Dedifferentiated amniotic fluid mesenchymal stem cell (primary cell): ENCODE measurements around the gene FSTL4.

Experiments
- DNase-seq: peaks from one replicate; pipeline ENCODE4 v3.0.0-alpha.2; 2016; ENCODE audit errors: extremely low spot score

Gene FSTL4

DNA sequence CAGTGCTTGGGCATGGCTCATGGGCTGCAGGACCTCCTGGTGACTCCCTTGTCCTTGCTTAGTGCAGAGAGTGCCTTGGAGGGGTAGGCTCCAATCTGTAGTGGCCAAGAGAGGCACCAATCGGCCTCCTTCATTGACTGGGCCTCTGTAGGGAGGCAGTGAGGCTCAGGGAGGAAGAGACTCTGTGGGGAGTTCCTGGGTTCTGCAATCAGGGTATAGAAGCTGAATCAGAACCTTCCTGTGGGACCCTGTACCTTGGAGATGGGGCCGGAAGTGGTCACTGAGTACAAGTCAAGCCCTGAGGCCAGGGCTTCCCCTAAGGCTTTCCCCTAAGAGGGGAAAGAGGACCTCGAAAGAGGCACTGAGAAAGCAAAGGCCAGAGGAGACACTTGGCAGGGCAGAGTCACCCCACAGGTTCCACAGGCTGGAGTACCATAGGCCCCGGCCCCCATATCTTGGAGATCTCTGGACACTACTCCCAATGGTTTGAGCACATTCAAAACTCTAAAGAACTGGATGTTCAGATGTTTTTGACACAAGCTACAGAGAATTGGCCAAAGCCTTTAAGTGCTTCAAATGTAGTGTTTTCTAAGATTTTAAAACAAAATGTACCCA, 370.0 kb downstream of the FSTL4 start:
- no peak for DNase-seq

GRCh38 chr5:133241179-133242092, 370.9 kb downstream of the FSTL4 start:
- no peak for DNase-seq

DNA sequence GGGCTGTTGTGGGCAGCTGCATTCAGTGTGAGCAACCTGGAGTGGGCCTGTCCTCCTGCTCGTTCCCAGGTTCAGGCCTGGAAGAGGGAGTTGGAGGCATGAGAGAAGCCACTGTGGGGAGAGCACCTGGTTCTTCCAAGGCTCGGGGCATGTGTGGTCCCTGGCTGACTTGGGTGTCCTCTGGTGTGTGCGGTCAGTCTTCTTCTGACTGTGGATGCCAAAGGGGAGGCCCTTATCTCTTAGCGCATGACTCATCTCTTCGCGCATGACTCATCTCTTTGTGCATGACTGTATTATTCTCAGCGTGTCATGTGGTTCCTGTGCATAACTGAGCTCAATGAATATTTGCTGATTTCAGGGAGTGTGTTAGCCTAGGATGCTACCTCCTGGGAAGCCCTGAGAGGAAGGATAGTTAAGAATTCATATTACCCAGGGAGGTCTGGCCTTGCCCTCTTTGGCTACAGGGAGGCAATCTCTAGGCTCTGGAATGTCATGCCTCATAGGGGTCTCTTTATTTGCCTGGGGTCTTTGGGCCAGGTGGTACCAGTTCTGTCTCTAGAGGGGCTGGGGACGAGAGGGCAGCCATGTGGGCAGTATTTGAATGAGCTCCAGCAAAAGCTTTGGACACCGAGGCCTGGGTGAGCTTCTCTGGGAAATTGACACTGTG, 371.8 kb downstream of the FSTL4 start:
- DNase-seq: peak; percentile 64

DNA sequence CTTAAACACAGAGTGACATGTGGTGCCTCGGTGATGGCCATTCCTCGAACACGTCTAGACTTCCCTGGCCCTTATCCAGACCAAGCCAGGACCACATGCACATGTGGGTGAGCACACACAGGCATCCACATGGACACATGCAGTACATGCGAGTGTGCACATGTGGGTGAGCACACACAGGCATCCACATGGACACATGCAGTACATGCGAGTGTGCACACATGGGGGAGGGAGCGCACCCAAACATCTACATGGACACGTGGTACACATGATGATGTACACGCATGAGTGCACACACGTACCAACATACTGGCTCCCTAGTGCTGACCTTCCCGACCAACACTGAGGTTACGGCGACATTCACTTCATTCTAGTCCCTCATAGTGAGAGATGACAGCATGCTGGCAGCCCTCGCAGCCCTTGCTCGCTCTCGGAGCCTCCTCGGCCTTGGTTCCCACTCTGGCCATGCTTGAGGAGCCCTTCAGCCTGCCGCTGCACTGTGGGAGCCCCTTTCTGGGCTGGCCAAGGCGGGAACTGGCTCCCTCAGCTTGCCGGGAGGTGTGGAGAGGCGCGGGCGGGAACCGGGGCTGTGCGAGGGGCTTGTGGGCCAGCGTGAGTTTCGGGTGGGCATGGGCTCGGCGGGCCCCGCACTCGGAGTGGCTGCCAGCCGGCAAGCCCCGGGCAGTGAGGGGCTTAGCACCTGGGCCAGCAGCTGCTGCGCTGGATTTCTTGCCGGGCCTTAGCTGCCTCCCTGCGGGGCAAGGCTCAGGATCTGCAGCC, 373.7 kb downstream of the FSTL4 start:
- no peak for DNase-seq

GRCh38 chr5:133236976-133237375, 375.4 kb downstream of the FSTL4 start:
- no peak for DNase-seq

- no peak for DNase-seq
Measured at GRCh38 chr5:133236541-133236951, 375.8 kb downstream of the FSTL4 start.

GRCh38 chr5:133235696-133236426, 376.5 kb downstream of the FSTL4 start:
- no peak for DNase-seq

DNA sequence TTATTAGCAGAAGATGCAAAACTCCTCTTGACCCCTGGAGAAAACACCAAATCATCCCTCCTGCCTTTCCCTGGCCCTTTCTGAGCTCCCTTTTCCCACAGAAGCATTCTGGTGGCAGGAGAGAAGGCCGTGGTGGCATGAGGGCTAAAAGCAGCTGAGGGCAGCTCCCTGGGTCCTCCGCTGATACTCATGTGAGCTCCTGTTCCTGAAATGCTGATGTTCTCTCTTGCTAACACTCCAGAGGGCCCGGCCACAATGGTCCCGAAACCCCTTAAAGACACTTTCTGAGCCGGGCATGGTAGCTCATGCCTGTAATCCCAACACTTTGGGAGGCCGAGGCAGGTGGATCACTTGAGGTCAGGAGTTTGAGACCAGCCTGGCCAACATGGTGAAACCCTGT, 377.4 kb downstream of the FSTL4 start:
- no peak for DNase-seq

GRCh38 chr5:133234273-133234672, 378.1 kb downstream of the FSTL4 start:
- no peak for DNase-seq

- no peak for DNase-seq
Measured at GRCh38 chr5:133233616-133234015, 378.7 kb downstream of the FSTL4 start.

DNA sequence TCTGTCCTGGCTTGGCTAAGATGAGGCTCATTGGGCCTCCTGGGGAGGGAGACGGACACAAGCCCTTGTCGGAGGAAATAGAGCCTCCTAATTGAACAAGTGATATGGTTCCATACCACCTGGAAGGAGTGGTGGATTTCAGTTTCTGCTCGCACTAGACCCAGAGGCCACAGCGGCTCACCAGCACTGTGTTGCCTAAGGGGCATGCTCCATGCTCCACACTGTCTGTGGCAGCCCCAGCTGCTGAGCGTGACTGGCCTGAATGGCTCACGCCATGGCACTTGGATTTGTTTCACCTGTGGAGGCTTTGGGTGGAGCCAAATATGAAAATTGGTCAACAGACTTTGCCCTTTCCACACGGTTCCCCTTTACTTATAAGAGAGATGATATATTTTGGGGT, 379.4 kb downstream of the FSTL4 start:
- no peak for DNase-seq

DNA sequence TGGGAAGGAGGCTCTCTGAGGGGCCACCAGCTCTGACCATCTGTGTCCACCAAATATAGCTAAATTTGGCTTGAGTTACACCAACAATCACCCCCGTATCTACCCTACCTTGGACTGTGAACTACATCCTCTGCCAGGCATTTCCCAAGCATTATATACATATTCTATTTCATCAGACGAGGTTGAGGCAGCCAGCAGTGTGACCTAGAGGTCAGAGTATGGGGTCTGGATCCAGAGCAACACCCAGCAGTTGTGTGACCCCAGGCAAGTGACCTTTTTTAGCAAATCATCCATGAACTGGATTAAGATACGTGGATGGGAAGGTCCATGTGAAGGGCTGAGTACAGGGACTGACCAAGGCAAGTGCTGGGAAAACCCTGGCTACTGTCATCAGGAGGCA, 379.9 kb downstream of the FSTL4 start:
- no peak for DNase-seq

DNA sequence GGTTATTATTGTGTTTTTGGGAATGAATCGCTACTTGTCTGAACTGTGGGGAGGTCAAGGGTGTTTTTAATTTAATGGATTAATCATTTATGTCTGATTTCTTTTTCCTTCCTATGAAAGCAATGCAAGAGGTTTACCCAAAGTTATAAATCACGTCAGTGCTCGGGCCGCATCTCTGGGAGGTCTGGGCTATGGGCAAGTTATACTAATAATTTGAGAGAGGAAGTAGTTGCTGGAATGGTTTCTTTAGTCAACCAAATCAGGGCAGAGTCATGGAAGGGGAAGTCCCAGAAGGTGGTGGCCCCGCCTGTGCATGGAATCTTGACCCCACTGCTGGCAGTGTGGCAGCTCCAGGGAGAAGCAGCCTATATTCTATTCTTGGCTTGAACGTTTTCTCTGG, 380.3 kb downstream of the FSTL4 start:
- DNase-seq: no peak

- no peak for DNase-seq
Measured at GRCh38 chr5:133230823-133231578, 381.3 kb downstream of the FSTL4 start.

GRCh38 chr5:133229931-133230664, 382.2 kb downstream of the FSTL4 start:
- no peak for DNase-seq

DNA sequence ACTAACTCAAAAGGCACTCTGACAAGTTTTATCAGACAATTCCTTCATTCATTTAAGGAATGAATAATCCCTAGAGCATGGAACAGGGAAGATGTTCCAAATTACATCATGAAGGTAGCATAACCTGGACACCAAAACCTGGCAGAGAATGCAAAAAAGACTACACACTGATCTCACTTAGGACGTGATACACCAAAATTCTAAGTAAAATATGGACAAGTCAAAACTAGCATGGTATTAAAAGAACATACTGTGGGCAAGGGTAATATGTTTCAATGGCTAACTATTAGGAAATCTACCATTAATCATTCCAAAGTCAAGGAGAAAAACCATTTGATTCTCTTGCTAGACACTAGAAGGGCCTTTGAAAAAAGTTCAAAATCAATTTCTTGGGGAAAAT, 384.0 kb downstream of the FSTL4 start:
- no peak for DNase-seq

DNA sequence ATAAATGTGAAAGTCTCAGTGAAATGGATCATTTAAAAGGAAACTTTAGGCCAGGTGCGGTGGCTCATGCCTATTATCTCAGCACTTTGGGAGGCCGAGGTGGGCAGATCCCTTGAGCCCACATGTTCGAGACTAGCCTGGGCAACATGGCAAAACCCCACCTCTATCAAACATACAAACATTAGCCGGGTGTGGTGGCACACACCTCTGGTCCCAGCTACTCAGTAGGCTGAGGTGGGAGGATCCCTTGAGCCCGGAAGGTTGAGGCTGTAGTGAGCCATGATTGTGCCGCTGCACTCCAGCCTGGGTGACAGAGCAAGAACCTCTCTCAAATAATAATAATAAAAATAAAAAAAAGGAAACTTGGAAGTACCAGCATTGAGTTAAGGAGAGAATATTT, 384.4 kb downstream of the FSTL4 start:
- DNase-seq: no peak

DNA sequence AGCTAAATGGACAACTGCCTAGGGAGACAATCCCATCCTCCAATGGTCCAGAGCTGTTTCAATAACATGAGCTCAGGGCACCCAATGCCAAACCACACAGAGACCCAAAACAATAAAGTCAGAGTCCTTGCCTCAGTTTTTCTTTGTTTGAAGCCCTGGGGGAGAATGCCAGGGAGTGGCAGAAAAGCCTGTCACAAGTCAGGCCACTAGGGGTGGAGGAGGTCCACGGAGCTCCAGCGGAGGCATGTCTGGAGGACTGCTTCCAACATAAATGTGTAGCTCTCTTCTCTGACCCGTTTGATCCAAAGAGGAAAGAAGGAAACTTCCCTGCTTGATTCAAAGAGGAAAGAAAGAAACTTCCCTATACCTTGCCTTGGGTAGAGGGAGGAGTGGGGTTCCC, 385.3 kb downstream of the FSTL4 start:
- DNase-seq: no peak

DNA sequence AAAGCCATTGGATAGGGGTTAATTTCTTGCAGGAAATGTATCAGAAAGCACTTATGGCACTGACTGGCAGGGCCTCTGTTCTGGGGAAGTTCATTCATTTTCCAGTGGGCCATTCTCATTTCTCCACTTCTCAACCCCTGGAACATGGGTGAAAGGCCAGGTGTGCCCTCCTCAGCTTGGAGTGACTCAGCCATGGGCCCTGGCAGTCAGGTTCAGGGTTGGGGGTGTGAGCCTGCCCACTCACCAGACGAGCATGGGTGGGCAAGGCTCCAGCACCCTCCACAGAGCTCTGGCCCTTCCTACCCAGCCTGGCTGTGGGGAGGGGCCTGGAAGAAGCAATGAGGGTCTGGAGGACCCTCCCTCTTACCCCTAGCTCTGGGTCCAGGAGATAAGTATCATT, 386.2 kb downstream of the FSTL4 start:
- DNase-seq: no peak

DNA sequence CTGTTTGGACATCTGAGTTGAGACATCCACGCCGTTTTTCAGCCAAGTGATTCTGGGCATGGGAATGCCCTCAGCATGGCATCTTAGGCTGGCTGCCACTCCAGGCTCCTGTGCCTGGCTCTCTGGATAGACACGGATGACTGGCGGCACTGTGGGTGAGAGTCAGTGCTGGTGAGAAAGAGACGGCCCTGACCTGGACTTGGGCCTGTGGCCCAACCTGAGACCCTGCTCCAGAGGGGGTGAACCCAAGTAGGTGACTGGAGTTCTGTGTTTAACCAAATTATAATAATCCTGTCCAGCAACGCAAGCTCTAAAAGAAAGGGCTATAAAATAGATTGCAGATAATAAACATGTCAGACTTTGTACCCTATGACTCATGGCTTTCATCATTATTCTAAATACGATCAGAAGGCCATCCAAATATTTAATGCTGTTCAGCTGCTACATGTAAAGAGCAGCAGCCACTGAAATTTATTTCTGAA, 386.6 kb downstream of the FSTL4 start:
- no peak for DNase-seq
